SK-N-SH treated with all-trans-retinoic acid at 6 μM for 48 hours (cell line): ENCODE measurements around the gene KLK14.

Experiments used
- ARNTL ChIP-seq: fragments of 450-650 bp; formaldehyde crosslinking; IDR thresholded peaks from 2 replicates; pipeline ENCODE4 v1.5.0; 2020; ENCODE audit warnings: low read depth, mild to moderate bottlenecking, moderate library complexity, borderline replicate concordance
- OSR1 ChIP-seq: fragments of 250-450 bp; sonication (Bioruptor Pico); IDR thresholded peaks from 2 replicates; pipeline ENCODE4 v1.8.0; 2022; ENCODE audit warnings: moderate library complexity, mild to moderate bottlenecking, inconsistent platforms
- RARB ChIP-seq: fragments of 250-450 bp; sonication (Bioruptor Pico); IDR thresholded peaks from 2 replicates; pipeline ENCODE4 v1.8.0; 2021; ENCODE audit warnings: mild to moderate bottlenecking, moderate library complexity
- SNAI2 ChIP-seq: fragments of 250-450 bp; sonication (Bioruptor Pico); IDR thresholded peaks from 2 replicates; pipeline ENCODE4 v1.5.0; 2020; ENCODE audit warnings: mild to moderate bottlenecking, moderate library complexity
- TCF4 ChIP-seq: fragments of 250-450 bp; sonication (Bioruptor Pico); IDR thresholded peaks from 2 replicates; pipeline ENCODE4 v1.8.0; 2021; ENCODE audit warnings: mild to moderate bottlenecking, moderate library complexity, borderline replicate concordance
- ZFP3 ChIP-seq: fragments of 250-450 bp; sonication (Bioruptor Pico); IDR thresholded peaks from 2 replicates; pipeline ENCODE4 v1.5.0; 2020; ENCODE audit warnings: mild to moderate bottlenecking, moderate library complexity
- ZFP30 ChIP-seq: fragments of 450-650 bp; formaldehyde crosslinking; IDR thresholded peaks from 2 replicates; pipeline ENCODE4 v1.5.0; 2022; ENCODE audit warnings: mild to moderate bottlenecking, moderate library complexity
- ZNF565 ChIP-seq: fragments of 450-650 bp; formaldehyde crosslinking; conservative IDR thresholded peaks from 2 replicates; pipeline ENCODE4 v1.5.0; 2020; ENCODE audit warnings: low read depth, mild to moderate bottlenecking, moderate library complexity
- ZNF8 ChIP-seq: fragments of 450-650 bp; formaldehyde crosslinking; IDR thresholded peaks from 2 replicates; pipeline ENCODE4 v1.5.0; 2020; ENCODE audit warnings: mild to moderate bottlenecking, moderate library complexity
- TF ChIP-seq, protein P1 (sequence below): fragments of 250-450 bp; sonication (Bioruptor Pico); IDR thresholded peaks from 2 replicates; pipeline ENCODE4 v1.8.0; 2020; ENCODE audit warnings: mild to moderate bottlenecking, moderate library complexity, borderline replicate concordance

DNA sequence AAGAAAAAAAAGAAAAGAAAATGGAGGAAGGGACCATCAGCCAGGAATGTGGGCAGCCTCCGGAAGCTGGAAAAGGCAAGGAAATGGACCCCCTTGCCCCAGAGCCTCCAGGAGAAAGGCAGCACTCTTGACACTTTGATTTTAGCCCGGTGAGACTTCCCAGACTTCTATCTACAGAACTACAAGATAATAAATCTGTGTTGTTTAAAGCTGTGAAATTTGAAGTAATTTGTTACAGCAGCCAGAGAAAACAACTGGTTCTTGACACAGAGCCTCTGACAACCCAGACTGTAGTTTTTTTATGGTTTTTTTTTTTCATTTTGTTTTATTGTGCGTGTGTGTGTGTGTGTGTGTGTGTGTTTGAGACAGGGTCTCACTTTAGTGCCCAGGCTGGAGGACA is 17.9 kb upstream of the KLK14 start:
- TF ChIP-seq ZFP3 (CRISPR knock-in tag): no peak
- TF ChIP-seq SNAI2 (CRISPR knock-in tag): no peak
- TF ChIP-seq, protein P1, sequence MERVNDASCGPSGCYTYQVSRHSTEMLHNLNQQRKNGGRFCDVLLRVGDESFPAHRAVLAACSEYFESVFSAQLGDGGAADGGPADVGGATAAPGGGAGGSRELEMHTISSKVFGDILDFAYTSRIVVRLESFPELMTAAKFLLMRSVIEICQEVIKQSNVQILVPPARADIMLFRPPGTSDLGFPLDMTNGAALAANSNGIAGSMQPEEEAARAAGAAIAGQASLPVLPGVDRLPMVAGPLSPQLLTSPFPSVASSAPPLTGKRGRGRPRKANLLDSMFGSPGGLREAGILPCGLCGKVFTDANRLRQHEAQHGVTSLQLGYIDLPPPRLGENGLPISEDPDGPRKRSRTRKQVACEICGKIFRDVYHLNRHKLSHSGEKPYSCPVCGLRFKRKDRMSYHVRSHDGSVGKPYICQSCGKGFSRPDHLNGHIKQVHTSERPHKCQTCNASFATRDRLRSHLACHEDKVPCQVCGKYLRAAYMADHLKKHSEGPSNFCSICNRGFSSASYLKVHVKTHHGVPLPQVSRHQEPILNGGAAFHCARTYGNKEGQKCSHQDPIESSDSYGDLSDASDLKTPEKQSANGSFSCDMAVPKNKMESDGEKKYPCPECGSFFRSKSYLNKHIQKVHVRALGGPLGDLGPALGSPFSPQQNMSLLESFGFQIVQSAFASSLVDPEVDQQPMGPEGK (CRISPR knock-in tag): no peak
- TF ChIP-seq OSR1 (CRISPR knock-in tag): no peak
- no peak for TF ChIP-seq ZNF565
- no peak for TF ChIP-seq TCF4 (CRISPR knock-in tag)
- TF ChIP-seq ZFP30 (CRISPR knock-in tag): no peak
- no peak for TF ChIP-seq RARB (CRISPR knock-in tag)
- TF ChIP-seq ZNF8 (CRISPR knock-in tag): no peak
- TF ChIP-seq ARNTL (CRISPR knock-in tag): no peak
